ENCODE data around the gene PSMD3.
"Not testable (repeated sequence)": the region's sequence is repeated elsewhere in the genome, so short reads cannot be mapped to it uniquely, and the experiment has no call there.

Gene PSMD3

GRCh38 chr17:39995438-39995837 lies 14.8 kb downstream of the PSMD3 start:
- no peak for DNase-seq (ENCODE audit: low read depth)
- TF ChIP-seq CTCF (IDR thresholded peaks at IDR 0.05; ENCODE audit: low read depth, low read length, missing control alignments) = no peak

GRCh38 chr17:39996162-39996561 lies 15.6 kb downstream of the PSMD3 start:
- TF ChIP-seq CTCF (IDR thresholded peaks at IDR 0.05; ENCODE audit: low read depth, low read length, missing control alignments) = no peak
- H3K4me3 ChIP-seq (ENCODE audit: low read depth, low read length) = no peak overlapping the region
- DNase-seq (ENCODE audit: low read depth) = no peak

More at GRCh38 chr17:39995438-39995837, 14.8 kb downstream of the PSMD3 start:
- H3K4me3 ChIP-seq (ENCODE audit: low read depth, low read length) = no peak overlapping the region

GRCh38 chr17:39996800-39997199 lies 16.2 kb downstream of the PSMD3 start:
- no peak for TF ChIP-seq CTCF (IDR thresholded peaks at IDR 0.05; ENCODE audit: low read depth, low read length, missing control alignments)
- no peak overlapping the region for H3K4me3 ChIP-seq (ENCODE audit: low read depth, low read length)
- no peak for DNase-seq (ENCODE audit: low read depth)

GRCh38 chr17:39997543-39997942 lies 16.9 kb downstream of the PSMD3 start:
- no peak overlapping the region for H3K4me3 ChIP-seq (ENCODE audit: low read depth, low read length)
- TF ChIP-seq CTCF (IDR thresholded peaks at IDR 0.05; ENCODE audit: low read depth, low read length, missing control alignments) = no peak
- DNase-seq (ENCODE audit: low read depth) = no peak

- no peak for TF ChIP-seq CTCF (IDR thresholded peaks at IDR 0.05; ENCODE audit: low read depth, low read length, missing control alignments)
Observed at GRCh38 chr17:39999067-39999466, 18.5 kb downstream of the PSMD3 start.

DNA sequence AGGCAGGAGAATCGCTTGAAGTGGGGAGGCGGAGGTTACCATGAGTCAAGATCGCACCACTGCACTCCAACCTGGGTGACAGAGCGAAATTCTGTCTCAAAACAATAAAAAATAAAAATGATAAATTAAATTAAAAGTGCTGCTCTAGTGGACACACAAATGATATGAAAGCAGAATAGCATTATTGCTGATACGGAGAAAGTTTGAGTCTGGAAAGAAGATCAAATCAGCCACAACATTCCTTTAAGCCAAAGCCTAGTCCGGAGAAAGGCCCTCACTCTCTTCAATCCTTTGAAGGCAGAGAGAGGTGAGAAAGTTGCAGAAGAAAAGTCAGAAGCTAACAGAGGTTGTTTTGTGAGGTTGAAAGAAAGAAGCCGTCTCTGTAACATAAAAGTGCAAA lies 19.6 kb downstream of the PSMD3 start:
- DNase-seq (ENCODE audit: low read depth) = no peak
- no peak for TF ChIP-seq CTCF (IDR thresholded peaks at IDR 0.05; ENCODE audit: low read depth, low read length, missing control alignments)
- H3K4me3 ChIP-seq (ENCODE audit: low read depth, low read length) = no peak overlapping the region

More at GRCh38 chr17:39999067-39999466, 18.5 kb downstream of the PSMD3 start:
- DNase-seq (ENCODE audit: low read depth) = no peak
- no peak overlapping the region for H3K4me3 ChIP-seq (ENCODE audit: low read depth, low read length)

DNA sequence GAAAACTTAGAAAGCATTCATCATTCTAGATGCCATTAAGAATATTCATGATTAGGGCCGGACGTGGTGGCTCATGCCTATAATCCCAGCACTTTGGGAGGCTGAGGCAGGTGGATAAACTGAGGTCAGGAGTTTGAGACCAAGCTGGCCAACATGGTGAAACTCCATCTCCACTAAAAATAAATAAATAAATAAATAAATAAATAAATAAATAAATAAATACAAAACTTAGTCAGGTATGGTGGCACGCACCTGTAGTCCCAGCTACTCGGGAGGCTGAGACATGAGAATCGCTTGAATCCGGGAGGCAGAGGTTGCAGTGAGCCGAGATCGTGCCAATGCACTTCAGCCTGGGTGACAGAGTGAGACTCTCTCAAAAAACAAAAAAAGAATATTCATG lies 20.7 kb downstream of the PSMD3 start:
- DNase-seq (ENCODE audit: low read depth) = not testable (repeated sequence)

DNA sequence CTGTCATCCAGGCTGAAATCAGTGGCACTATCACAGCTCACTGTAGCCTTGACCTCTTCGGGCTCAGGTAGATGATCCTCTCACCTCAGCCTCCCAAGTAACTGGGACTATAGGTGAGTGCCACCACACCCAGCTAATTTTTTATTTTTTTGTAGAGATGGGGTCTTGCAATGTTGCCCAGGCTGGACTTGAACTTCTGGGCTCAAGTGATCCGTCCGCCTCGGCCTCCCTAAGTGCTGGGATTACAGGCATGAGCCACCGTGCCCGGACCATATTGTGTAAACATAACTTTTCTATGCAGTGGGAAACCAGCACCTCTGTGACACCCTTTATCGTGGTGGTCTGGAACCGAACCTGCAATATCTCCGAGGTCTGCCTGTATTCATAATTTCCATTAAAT lies 23.5 kb downstream of the PSMD3 start:
- no peak for TF ChIP-seq CTCF (IDR thresholded peaks at IDR 0.05; ENCODE audit: low read depth, low read length, missing control alignments)
- DNase-seq (ENCODE audit: low read depth) = no peak
- H3K4me3 ChIP-seq (ENCODE audit: low read depth, low read length) = no peak overlapping the region

More for the DNA sequence above, 20.7 kb downstream of the PSMD3 start:
- H3K4me3 ChIP-seq (ENCODE audit: low read depth, low read length) = not testable (repeated sequence)
